ENCODE results near the gene SLC26A11. TPM values are rescaled to one million over a fixed set of nuclear protein-coding genes. Genes with fewer than 3 reads are reported as not detected.
A peak's percentile ranks its signal among the peaks of the same experiment; 100 is the strongest.
"Not testable (repeated sequence)": the region's sequence is repeated elsewhere in the genome, so short reads cannot be mapped to it uniquely, and the experiment has no call there.

Gene SLC26A11
- total and polyA plus RNA-seq, 12 donors = 14.0 to 101 (median 50.5) TPM

GRCh38 chr17:80270836-80271235, 50.6 kb downstream of the SLC26A11 start:
- intact Hi-C loops (cut with DNase I) = no loop called here
- peak in 3 of 7 donors; percentile 52 to 66 (median 57) for DNase-seq
- WGBS, 4 donors = 81 to 93% (median 87%) methylated on average over 4 of the region's 4 CpGs
- Histone ChIP-seq H3K9me3 (replicated peaks in 1 of 3) (no peaks in the 10 kb centered on the region), H3K36me3 (replicated peaks in 1 of 2) (peaks cover 0 to 47% of the 10 kb centered on the region in 2 donors), H3K27me3 (no peaks in the 10 kb centered on the region), H3K4me1 (replicated peaks in 1 of 2) (peaks cover 0 to 11% of the 10 kb centered on the region in 2 donors), H3K27ac (peak overlapping the region in 2 of 5 donors; percentile 67 to 79), H3K4me3 (no peak overlapping the region)
- TF ChIP-seq CTCF (IDR thresholded peaks at IDR 0.05) (no peak), POLR2A (IDR thresholded peaks at IDR 0.05) (no peak)

- peaks cover 0 to 15% of the 10 kb centered on the region in 2 donors for H3K4me1 ChIP-seq (replicated peaks in 1 of 2)
- no peaks in the 10 kb centered on the region for H3K9me3 ChIP-seq (replicated peaks in 1 of 3)
- 89 to 94% (median 92%) methylated on average over 10 of the region's 10 CpGs for WGBS, 4 donors
- intact Hi-C loops (cut with DNase I) = no loop called here
- H3K36me3 ChIP-seq (replicated peaks in 1 of 2) = peaks cover 0 to 37% of the 10 kb centered on the region in 2 donors
- H3K27me3 ChIP-seq = no peaks in the 10 kb centered on the region
- no peak overlapping the region for H3K4me3 ChIP-seq
- no peak overlapping the region for H3K27ac ChIP-seq
- DNase-seq = no peak
- TF ChIP-seq CTCF (IDR thresholded peaks at IDR 0.05) (no peak), POLR2A (IDR thresholded peaks at IDR 0.05) (no peak)
These were observed 52.1 kb downstream of the SLC26A11 start for GRCh38 chr17:80272366-80272765.

GRCh38 chr17:80274331-80274730, 54.1 kb downstream of the SLC26A11 start:
- Histone ChIP-seq H3K4me3 (no peak overlapping the region), H3K9me3 (replicated peaks in 1 of 3) (no peaks in the 10 kb centered on the region), H3K36me3 (replicated peaks in 1 of 2) (peaks cover 0 to 20% of the 10 kb centered on the region in 2 donors), H3K27ac (no peak overlapping the region), H3K27me3 (no peaks in the 10 kb centered on the region), H3K4me1 (replicated peaks in 1 of 2) (peaks cover 3 to 31% of the 10 kb centered on the region in 2 donors)
- TF ChIP-seq POLR2A (IDR thresholded peaks at IDR 0.05) (no peak), CTCF (IDR thresholded peaks at IDR 0.05) (no peak)
- no peak for DNase-seq
- 74 to 97% (median 83%) methylated on average over 5 to 9 of the region's 9 CpGs for WGBS, 4 donors
- intact Hi-C loops (cut with DNase I) = no loop called here

GRCh38 chr17:80274871-80275449, 54.7 kb downstream of the SLC26A11 start:
- H3K4me1 ChIP-seq (replicated peaks in 1 of 2) = peaks cover 3 to 32% of the 10 kb centered on the region in 2 donors
- intact Hi-C loops (cut with DNase I) = no loop called here
- TF ChIP-seq CTCF (IDR thresholded peaks at IDR 0.05) = no peak
- no peak for TF ChIP-seq POLR2A (IDR thresholded peaks at IDR 0.05)
- no peak for DNase-seq
- no peak overlapping the region for H3K27ac ChIP-seq
- H3K4me3 ChIP-seq = no peak overlapping the region
- peaks cover 0 to 14% of the 10 kb centered on the region in 2 donors for H3K36me3 ChIP-seq (replicated peaks in 1 of 2)
- H3K9me3 ChIP-seq (replicated peaks in 1 of 3) = no peaks in the 10 kb centered on the region
- no peaks in the 10 kb centered on the region for H3K27me3 ChIP-seq
- 80 to 92% (median 86%) methylated on average over 4 of the region's 4 CpGs for WGBS, 4 donors

- DNase-seq; H3K27ac ChIP-seq; H3K9me3 ChIP-seq (replicated peaks in 1 of 3); intact Hi-C loops (cut with DNase I); H3K27me3 ChIP-seq; H3K4me3 ChIP-seq: not testable (repeated sequence)
- peaks cover 0 to 12% of the 10 kb centered on the region in 2 donors for H3K36me3 ChIP-seq (replicated peaks in 1 of 2)
- peaks cover 3 to 30% of the 10 kb centered on the region in 2 donors for H3K4me1 ChIP-seq (replicated peaks in 1 of 2)
- WGBS, 4 donors = 92 to 97% (median 94%) methylated on average over 8 of the region's 8 CpGs
These were observed 55.6 kb downstream of the SLC26A11 start for GRCh38 chr17:80275857-80276256.
